HG03558 (cell line): ENCODE measurements around the gene CTTN.

Experiments
- ATAC-seq: cut with Tn5 transposase; IDR thresholded peaks from one replicate; pipeline ENCODE4 v1.9.1; 2021; ENCODE audit warnings: moderate number of reproducible peaks; ENCODE audit not compliant: unreplicated experiment; ENCODE audit errors: extremely low read depth

CTTN gene

GRCh38 chr11:70423523-70424505 lies 25.5 kb downstream of the CTTN start:
- ATAC-seq, result no peak

DNA sequence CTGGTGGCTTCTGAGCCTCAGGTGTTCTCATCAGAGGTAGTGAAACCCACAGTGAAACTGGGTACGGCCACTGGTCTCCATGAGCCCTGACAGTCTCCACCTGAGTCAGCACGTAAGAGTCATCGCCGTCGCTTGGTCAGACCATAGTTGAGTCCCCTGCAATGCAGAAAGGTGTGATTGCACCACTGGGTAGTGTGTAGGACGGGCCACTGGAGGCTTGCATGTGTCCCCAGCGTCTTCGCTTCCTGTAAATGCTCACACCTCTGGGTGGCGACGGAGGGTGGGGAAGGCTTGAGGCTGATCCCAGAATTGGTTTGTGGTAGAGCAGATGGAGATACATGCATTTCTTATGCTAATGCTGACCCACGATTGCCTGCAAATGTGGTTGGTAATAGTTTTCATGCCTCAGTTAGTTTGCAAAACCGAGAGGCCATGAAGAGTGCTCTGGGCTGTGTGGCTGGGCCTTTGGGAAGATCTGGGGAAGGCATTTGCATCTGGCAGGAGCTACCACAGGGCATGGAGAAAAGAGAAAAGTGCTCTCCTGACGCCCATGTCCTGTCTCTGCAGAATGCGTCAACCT lies 26.5 kb downstream of the CTTN start:
- ATAC-seq, result no peak

GRCh38 chr11:70427436-70427835 lies 29.1 kb downstream of the CTTN start:
- no peak for ATAC-seq

- no peak for ATAC-seq
Measured at GRCh38 chr11:70428701-70429427, 30.5 kb downstream of the CTTN start.

- no peak for ATAC-seq
Measured at GRCh38 chr11:70429428-70429705, 31.0 kb downstream of the CTTN start.

GRCh38 chr11:70429724-70430521 lies 31.6 kb downstream of the CTTN start:
- ATAC-seq, result no peak

- no peak for ATAC-seq
Measured at GRCh38 chr11:70430671-70431574, 32.6 kb downstream of the CTTN start.

DNA sequence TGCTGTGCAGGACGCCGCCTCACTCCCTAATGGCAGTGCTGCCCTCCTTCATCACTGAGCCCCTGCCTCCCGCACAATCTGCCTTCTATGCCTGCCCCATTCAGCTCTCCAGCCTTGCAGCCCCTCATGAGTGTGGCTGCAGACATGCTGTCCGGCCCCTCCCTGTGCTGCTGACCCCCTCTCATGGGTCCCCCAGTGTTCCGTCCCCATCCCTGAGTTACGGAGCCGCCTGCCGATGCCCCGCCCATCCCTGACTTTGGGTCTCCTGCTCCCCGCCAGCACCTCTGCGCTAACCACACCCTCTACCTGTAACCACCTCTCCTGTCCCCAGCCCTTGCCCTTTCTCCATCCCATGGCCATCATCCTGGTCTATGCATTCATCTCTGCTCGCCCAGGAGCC lies 33.3 kb downstream of the CTTN start:
- ATAC-seq, result no peak

DNA sequence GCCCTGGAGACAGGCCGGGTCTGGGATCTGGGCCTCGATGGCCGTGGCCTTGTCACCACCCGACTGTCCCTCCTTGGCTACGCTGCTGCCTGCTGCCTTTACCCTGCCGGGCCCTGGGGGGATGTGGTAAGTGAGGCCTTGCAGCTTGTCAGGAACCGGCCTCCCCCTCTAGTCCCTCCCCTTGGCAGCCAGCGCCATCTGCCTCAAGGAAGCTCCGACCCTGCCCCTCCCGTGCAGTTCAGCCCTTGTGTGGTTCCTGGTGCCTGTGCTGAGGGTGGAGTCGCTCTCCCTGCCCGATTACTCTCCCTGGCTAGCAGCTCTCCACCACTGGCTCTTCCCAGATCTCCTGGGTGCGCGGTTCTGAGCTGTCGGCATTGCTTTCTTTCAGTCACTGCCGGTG lies 33.7 kb downstream of the CTTN start:
- ATAC-seq, result no peak

DNA sequence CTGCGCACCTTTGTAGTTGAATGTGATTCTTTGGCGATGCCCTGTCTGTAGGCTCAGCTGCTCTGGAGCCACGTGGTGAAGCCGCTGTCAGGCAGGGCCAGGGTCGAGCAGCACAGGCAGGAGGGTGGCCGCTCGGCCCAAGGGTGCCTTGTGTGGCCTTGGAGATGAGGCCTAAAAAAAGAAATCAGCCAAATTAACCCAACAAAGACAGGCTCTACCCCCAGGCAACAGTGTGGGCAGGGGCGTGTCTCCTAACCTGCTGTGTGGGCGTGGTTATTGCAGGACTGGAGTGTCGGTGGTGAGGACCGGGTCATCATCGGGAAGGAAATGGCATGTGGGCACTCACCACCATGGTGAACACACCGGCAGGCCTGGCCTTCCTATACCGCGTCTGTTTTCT lies 34.3 kb downstream of the CTTN start:
- ATAC-seq, result no peak

GRCh38 chr11:70433038-70433437 lies 34.7 kb downstream of the CTTN start:
- ATAC-seq, result no peak

GRCh38 chr11:70433526-70433925 lies 35.2 kb downstream of the CTTN start:
- ATAC-seq, result no peak

- no peak for ATAC-seq
Measured at GRCh38 chr11:70433966-70434812, 35.9 kb downstream of the CTTN start.

- no peak for ATAC-seq
Measured at GRCh38 chr11:70434813-70435278, 36.5 kb downstream of the CTTN start.

- no peak for ATAC-seq
Measured at GRCh38 chr11:70435361-70435760, 37.0 kb downstream of the CTTN start.

DNA sequence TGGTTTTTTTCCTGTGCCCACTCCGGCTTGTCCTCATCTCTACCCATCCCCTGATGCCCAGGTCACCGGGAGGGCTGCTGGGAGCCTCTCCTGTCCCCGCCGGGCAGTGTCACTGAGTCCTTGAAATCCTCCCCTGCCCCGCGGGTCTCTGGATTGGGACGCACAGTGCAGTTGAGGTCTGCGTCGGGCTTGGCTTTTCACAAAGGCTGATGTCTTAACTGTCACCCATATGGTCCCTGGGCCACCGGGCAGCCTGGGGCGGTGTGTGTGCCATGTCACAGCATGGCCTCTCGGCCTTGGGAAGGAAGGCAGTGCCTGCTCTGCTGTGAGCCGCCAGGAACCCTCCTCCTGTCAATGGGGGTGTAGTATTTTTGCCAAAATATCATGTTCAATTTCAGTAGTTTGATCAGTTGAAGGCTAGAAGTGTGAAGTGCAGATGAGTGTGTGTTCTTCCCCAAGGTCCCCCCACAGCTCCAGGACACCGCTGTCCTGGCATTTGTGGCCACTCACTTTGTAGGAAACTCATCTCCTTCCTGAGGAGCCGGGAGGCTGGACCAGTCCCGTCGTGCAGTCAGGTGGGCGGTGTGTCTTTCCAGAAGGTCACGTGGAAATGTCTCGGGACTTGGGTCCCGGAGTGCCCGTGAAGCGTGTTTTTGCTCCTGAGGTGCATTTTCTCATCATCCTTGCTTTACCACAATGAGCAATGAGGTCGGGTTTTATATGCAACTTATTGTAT lies 37.6 kb downstream of the CTTN start:
- no peak for ATAC-seq

GRCh38 chr11:70436501-70436860 lies 38.2 kb downstream of the CTTN start:
- ATAC-seq, result no peak
